ENCODE measurements around the gene CAMLG.

DNA sequence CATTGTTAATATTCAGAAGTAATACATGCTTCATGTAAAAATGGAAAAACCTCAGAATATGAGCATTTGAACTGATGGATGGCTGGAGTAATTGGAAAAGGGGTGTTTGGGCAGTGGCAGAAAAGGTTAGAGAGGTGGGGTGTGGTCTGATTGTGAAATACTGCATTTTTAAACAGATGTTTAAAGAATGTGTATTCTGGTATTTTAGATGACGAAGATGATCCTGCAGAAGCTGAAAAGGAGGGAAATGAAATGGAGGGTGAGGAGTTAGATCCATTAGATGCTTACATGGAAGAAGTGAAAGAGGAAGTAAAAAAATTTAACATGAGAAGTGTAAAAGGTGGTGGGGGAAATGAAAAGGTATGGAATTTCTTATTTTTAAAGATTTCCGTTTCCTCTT is 39.0 kb downstream of the CAMLG start:
- TF ChIP-seq, protein P1, sequence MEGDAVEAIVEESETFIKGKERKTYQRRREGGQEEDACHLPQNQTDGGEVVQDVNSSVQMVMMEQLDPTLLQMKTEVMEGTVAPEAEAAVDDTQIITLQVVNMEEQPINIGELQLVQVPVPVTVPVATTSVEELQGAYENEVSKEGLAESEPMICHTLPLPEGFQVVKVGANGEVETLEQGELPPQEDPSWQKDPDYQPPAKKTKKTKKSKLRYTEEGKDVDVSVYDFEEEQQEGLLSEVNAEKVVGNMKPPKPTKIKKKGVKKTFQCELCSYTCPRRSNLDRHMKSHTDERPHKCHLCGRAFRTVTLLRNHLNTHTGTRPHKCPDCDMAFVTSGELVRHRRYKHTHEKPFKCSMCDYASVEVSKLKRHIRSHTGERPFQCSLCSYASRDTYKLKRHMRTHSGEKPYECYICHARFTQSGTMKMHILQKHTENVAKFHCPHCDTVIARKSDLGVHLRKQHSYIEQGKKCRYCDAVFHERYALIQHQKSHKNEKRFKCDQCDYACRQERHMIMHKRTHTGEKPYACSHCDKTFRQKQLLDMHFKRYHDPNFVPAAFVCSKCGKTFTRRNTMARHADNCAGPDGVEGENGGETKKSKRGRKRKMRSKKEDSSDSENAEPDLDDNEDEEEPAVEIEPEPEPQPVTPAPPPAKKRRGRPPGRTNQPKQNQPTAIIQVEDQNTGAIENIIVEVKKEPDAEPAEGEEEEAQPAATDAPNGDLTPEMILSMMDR (IDR thresholded peaks at IDR 0.05; ENCODE audit: low read depth, low read length): no peak
- TF ChIP-seq POLR2A (IDR thresholded peaks at IDR 0.05; ENCODE audit: extremely low read depth, insufficient read length) (no peak), MYC (IDR thresholded peaks at IDR 0.05; ENCODE audit: low read depth, low read length) (no peak)
- TF ChIP-seq, protein P2, sequence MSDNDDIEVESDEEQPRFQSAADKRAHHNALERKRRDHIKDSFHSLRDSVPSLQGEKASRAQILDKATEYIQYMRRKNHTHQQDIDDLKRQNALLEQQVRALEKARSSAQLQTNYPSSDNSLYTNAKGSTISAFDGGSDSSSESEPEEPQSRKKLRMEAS (IDR thresholded peaks at IDR 0.05; ENCODE audit: low read depth, low read length): no peak
